Cortex of kidney (tissue), 1 donor: Measurements from ENCODE around the gene NPAS2.

Experiments
- DNase-seq: peaks from one replicate; lab custom pipeline; 2025; lab: John Stamatoyannopoulos, UW

The NPAS2 gene

DNA sequence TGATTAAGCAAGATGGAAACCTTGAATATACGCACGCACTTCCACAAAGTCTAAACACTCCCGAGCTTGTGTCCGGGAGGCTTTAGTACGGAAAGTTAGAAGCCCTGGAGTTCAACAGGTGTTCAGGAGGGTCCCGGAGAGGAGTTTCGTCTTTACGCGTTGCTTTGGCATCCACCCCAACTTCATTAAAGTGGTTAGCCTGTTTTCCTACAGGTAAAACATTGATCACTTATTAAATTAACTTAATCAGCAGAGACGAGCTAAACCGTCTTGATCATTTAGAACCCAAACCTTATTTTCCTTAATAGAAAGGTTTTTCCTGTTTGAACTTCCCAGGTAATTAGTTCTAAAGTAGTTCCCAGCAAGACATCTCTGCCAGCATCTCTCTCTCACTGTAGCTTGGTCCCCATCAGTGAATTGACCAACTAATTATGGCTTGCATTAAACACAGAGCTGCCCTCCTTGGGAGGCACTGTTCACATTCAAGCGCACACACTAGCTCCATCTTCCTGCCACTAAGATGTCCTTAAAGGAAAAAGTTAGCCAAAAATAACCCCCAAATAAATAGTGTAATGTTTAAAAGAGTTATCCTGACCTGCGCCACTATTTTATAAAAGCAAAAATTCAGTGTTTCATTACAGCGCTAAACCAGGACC, 1.4 kb downstream of the NPAS2 start:
- no peak for DNase-seq

DNA sequence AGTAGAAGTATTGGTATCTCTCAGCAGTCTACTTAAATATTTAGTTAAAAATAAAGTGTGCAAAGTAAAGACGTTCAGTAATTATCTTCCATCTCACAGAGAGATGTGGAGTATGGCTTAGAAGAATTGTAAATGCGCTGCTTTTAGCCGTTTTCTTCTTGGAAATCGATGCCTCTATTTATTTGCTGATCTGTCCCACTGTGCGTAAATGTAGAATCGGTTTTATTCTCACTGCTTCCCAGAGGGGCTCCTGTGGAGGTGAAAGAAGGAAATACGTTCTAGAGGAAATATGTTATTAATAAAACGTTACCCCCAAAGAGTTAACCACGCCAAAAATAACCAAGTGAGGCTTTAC, 1.9 kb downstream of the NPAS2 start:
- no peak for DNase-seq

DNA sequence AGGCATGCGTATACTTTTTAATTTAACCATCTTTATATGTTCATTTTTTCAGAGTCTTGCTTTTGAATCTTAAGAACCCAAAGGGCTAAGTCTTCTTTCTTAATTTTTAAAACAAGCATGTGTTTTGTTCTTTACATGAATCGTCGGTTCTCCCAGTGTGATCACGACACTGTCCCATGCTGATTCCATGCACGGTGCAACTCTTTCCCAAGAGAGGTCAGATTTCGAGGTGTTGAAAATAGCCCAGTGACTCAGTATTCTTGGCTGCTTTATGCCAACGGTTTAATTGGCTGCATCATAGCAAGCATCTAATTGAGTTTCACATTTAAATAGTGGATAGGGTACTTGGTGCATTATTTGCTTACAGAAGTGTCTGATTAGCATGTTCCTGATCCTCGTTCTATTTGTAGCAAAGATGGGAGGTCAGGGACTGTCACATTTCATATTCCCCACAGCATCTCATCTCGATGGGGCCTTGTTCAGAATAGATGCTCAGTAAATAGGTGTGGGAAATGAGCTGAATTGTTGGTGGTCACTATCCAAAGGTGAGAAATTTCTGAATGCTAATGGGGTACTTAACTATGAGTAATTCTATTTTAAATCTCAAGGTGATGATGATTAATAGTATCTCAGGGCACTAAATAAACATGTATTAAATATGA, 2.8 kb downstream of the NPAS2 start:
- DNase-seq: no peak

DNA sequence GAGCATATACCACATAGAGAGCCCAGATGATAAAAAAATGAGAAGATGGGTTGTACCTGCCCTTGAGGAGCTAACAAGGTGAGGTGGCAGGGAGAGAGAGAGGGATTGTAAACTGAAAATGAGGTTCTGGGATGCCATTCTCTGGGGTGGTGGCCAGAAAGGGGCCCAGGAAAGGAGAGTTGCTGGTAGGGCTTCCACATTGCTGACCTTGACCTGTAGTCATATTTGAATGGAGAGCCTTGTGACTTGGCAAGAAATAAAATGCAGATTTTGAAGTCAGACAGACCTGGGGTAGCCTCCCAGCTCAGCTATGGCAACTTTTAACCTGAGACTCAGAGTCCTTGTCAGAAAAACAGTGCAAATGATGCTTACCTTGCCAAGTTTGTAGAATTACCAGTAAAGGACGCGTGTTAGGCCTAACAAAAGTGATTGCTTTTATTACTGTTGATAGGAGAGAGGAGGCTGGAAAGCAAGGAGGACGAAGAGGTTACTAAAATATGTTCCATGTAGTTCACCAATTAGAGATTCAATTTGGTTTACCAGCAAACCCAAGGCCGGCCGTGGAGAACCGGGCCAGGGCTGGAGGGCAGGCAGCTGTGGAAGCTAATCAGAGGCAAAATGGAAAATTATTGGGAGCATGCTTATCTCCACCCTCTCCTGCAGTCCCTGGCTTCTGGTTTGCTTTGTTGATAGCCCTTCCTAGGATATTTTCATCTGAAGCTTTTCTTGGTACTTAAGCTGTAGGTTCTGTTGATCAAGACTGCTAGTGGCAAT, 3.9 kb downstream of the NPAS2 start:
- DNase-seq: no peak

DNA sequence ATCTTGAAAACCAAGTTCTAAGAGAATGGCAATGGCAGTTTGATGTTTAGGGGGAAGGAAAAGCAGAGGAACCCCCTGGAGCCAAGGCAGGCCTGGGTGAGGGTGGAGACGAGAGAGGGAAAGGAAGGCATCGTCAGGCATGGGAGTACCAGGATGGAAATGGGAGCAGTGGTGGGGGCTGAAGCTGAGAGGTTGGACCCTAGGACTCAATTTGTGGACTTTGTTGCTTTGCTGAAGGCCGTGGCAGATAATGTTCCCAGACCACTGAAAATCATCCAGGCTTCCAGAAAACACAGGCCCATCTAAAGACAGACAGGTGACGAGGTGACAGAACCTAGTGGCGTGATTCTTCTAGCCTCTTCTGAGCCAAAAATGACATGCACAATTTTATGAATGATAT, 4.9 kb downstream of the NPAS2 start:
- DNase-seq: no peak

DNA sequence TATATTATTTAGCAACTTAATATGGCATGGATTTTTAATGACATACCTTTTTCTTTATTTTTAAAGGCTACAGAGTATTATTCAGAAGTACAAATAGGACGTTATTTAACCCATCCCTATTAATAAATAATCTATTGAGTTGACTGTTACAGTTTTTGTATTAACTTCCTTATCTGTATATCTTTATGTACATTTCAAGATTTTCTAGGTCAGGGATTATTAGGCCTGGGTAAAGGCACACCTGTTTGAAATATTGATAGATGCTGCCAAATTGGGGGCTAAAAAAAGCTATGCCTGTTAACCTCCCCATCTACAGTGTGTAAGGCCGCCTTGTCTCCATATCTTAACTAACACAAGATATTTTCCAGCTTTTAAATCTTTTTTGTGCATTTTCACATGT, 6.6 kb downstream of the NPAS2 start:
- DNase-seq: no peak

DNA sequence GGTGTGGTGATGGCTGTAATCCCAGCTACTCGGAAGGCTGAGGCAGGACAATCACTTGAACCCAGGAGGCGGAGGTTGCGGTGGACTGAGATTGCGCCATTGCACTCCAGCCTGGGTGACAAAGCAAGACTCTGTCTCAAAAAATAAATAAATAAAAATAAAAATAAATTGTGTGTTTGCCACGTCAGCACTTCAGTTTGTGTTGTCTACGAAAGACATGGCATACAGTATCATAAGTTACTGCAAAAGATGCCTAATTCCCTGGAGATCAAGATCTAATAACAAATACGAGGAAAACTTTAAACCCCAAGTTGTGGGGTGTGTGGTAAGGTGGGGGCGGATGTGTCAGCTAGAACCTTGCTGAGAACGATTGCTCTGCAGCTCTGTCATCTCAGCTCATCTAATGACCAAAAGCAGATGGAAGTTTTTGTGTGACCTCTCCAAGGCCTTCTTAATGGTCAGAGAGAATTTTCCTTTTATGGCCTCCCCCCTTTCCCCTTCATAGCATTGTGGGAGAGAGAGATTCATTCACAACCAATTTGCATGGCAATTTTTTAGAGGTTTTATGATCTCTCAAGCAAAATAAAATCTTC, 11.3 kb downstream of the NPAS2 start:
- no peak for DNase-seq

DNA sequence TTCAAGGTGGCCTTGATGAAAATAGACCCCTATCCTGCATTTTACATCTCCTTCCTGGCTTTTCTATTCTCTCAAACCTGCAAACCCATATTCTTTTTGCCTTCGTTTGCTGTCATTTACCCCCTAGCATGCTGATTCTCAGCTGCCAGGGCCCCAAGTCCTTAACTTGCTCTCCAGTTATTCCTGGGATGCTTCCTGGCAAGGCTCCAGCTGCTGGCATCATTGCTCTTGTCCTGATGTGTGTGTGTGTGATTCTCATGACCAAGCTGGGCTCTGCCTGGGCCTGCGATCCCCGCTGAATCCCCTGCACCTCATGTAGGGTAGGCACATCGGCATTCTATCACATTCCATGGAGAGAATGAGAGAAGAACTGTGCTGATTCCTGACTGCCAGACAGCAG, 11.9 kb downstream of the NPAS2 start:
- no peak for DNase-seq

DNA sequence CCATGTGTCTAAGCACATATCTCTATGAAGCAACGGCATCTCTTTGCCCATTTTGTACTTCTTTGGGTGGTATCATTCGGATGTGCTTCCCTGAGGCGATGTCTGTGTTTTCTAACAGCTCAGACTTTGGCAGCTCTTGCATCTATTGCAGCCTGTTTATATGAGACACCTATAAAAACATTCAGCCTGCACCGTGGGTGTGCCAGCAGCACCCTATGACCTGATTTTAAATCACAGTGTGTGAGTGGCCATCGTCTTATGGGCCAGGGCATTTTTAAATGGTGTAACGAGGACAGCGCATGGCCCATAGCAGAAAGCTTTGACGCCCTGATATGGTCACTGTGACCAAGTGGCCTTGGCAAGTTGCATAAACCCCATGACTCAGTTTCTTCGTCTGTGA, 12.9 kb downstream of the NPAS2 start:
- no peak for DNase-seq

DNA sequence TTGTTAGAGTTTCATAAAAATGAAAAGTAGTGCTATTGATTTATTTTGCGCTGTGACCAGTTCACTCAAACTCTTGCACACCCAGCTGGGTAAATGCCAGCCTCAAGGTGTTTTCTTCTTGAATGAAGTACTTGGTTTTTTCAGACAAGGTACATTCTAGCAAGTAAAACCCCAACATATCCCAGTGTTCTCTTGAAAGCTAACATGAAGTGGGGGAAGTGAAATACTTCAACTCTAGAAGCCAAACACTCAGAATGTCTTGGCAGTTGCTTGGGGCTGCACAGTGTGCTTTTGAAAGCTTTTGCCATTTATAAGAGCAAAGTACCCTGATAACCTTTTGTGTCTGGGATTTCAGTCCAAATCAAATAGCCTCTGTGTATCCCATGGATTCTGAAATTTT, 13.4 kb downstream of the NPAS2 start:
- no peak for DNase-seq

DNA sequence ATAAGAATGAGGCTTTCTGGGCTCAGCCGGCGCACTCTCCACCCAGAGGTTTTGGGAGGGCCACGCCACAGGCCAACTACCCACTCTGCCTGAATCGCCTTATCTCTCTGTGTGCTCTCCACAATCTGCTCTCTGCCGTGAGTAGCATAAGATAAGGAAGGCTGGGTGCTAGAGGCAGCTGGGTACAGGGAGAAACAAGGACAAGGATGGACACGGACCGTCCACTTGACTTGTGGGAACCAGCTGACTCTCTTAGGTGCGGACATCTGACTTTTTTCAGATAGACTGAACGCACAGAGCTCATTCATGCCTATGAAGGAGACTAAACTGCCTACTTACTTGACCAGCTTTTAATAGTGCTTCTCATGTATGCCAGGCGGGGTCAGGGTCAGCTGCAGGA, 14.3 kb downstream of the NPAS2 start:
- no peak for DNase-seq

DNA sequence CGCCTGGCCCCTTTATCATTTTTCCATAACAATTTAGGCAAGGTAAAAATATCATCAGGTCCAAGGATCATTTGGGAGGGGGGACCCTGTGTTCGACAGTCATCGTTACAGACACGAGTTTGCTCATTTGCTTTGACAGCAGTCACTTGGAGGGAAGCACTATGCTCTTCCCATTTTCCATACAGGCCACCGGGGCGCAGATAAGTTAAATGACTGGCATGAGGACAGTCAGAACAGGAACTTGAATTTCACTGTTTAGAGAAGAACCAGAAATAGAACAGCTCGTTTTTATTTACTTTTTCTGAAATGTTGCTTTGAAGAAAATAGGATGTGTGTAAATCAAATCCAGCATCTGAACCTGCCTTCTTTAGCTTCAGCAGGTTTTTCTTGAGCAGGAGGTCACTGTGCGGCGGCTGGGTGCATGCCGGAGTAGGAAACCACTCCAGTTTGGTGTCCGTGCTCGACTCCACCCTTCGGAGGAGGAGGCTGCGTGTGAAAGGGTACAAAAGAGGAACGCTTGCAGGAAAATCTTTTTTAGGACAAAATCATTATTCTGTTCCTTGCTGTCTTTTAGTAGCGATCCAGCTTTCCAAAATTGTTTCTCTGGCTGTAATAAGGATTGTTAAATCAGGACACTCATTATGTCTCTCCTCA, 15.2 kb downstream of the NPAS2 start:
- no peak for DNase-seq

DNA sequence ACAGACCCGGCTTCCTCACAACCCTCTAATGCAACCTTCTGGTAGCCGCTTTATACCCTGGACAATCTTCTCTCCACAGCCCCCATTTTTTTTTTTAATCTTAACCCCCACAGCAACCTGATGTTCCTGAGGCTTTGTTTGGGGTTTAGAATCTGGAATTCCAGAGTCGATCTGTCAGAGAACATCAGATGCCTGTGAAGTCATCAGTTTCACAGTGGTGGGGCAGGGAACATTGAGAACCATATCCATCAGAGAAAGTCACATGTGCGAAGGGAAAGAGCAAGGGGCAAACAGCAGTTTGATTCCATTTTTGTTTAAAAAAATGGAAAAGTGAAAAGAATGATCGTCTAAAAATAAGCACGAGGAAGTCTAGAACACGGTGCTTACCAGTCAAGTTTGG, 20.6 kb downstream of the NPAS2 start:
- DNase-seq: no peak

DNA sequence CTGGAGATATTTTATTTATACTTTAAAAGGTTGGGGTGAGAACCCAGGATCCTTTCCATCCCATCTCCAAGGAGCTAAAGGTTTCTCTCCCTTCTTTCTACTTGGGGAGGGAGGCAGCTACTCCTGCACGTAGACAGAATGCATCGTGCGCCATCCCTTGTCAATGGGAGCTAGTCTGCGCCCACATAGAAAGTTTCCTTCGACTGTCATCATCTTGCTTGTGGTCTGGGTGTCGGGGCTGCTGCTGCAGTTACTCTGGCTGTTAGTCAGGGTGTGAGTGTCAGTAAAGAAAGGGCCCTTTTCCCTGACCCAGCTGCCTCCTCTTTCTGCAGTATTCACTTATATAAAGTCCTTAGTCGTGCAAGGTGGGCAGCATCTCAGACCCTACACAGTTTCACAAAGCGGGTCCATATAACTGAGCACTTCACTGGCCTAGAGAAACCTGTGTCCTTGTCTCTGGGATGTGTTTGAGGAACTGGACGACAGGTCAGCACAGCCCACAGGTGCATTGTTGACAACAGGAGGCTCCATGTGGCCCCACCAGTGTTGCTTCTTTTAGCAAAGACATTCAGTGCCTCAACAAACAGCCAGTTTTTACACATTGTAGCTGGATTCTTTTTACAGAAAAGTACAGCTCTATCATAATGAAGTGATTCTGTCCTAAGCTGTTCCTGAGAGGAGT, 22.4 kb downstream of the NPAS2 start:
- no peak for DNase-seq

DNA sequence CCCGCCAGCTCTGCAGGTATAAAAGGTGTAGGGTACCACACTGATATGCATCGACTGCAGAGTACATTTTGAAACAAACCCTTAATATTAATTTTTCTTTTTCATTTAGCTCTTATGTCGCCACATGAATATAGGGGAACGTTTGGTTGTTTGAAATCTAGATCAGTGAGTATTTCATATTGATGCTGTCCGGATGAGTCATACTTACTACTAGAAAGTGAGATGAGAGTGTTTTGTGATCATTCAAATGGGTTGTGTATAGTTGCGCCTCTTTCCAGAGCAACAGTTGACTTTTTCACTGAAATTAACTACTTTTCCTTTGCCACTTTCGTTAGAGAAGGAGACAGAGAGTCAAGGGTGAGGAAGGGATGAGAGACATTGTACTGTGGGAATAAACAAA, 24.6 kb downstream of the NPAS2 start:
- no peak for DNase-seq

DNA sequence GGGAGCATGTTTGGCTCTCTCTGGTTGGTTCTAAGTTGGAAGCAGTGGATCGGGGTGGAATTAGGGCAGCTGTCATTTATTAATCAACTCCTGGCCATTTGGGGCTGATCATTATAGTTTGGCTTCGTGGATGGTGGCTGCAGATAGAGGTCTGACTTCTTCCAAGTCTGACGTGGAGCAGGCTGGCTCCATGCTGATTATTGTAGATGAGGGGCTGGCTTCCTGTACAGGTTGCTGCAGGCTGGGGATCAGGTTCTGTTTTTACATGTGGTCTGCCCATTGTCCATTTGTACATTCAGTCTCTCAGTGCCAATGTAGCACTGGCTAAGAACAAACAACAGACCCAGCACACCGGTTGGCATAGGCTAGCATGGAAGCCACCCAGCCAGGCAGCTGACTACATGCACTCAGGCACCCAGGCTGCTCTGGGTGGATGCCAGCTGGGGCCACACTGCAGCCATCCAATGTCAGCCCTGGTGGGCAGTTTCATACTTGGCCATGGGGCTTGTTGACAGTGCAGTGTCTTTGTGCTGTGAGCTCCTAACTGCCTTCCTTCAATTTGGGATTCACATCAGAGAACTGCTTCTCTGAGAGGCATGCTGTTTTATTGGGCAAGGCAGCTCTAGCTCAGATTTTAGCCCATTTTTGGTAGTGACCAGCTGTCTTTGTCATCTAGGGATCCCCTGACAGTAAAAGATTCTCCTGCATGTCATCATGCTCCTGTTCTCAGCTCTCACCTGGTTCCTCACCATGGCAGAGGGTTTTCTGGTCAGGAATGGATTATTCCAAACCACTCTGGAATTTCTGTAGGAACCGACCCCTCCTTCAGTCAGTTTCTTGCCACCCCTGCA, 25.4 kb downstream of the NPAS2 start:
- no peak for DNase-seq

DNA sequence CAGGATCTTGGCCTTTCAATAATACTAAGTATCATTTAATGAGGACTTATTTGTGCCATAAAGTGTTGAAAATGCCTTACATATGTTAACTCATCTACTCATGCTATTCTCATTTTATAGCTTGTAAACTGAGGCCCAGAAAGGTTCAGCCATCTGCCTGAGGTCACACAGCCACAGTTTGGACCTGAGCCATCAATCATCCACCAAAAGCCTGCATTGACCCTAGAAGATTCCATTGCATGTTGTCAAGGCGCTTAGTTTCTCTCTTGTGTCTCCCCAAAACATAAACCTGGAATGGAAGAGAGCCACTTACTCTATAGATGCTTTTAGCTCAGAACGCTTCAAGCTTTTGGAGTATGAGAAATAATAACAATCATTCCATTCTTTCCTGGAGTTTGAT, 26.8 kb downstream of the NPAS2 start:
- no peak for DNase-seq

DNA sequence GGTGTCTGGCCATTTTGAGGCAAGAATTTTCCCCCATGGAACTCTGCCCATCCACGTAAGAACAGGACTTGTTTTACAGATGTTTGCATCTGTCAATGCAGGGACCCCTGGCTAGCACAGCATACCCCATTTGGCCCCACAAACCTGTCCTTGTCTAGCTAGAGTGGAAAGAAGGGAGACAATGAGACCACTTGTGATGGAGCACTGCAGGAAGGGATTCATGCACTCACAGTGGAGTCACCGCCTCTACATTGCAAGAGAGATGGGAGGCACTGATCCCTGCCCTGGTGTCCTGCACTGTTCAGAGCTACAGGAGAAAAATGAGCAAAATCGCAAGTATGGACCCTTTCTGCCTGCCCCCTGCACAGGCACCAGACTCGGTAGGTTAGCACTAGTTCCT, 32.5 kb downstream of the NPAS2 start:
- no peak for DNase-seq

DNA sequence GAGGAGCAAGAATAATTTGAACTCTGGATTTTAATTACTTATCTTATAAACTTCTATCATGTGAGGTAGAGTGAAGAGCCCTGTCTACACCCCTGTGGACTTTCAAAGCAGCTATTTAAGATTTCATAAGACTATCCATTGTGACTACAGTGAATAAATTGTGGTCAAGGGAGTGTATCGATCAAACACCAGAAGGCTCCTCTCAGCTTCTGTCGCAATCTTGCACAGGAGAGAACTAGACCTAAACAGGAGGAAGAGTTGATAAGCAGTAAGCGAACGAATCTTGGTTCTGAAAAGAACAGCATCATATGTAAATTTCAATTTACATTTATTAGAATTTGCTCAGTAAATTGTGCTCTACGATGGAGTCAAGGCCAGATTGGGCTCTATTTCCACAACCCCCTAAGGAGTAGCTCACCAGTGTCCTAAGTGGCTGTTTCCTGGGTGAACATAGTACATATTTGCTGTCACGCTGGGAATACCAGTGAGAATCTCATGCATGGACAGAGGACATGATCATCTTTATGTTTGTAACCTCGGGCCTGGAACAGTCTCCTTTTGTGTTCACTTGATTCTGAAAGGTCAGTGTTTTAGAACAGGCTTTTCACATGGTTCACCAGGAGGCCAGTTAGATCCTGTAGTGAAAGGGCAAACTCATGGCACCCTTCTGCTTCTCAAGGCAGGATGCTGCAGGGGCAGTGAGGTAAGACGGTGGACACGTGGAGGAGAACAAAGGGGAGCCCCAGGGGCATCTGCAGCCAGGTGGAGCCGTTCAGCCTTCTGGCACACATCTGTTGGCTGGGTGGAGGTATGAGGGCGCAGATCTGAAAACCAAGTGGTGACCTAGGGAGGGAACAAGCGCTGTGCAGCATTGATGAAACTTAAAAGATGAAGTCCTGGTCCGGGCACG, 33.3 kb downstream of the NPAS2 start:
- no peak for DNase-seq
